K562 (cell line): ENCODE data around the gene EME1. TPM values are rescaled to one million over a fixed set of nuclear protein-coding genes. Genes with fewer than 3 reads are reported as not detected.

Experiments used
- ARID2 ChIP-seq: fragments of 450-650 bp; IDR thresholded peaks from 2 replicates; pipeline ENCODE4 v1.6.1; 2017; ENCODE audit warnings: antibody characterized with exemption, mild to moderate bottlenecking
- CUX1 ChIP-seq: fragments of 200-800 bp; sonication (Bioruptor generic); IDR thresholded peaks from 2 replicates; pipeline ENCODE4 v1.6.1; 2016; ENCODE audit warnings: missing genetic modification characterization, missing compliant biosample characterization
- GTF2E2 ChIP-seq: fragments of 200-800 bp; sonication (Bioruptor generic); IDR thresholded peaks from 2 replicates; pipeline ENCODE4 v1.6.1; 2016; ENCODE audit warnings: missing genetic modification characterization, missing compliant biosample characterization
- HCFC1 ChIP-seq: IDR thresholded peaks from 2 replicates; pipeline ENCODE4 v1.6.1; 2012; ENCODE audit warnings: low read depth, low read length, improper control_type of control experiment
- ID3 ChIP-seq, 2 experiments: fragments of 250-450 bp in 1 of 2; fragments of 450-650 bp in 1 of 2; sonication (Bioruptor Pico) in 1 of 2; IDR thresholded peaks; 2 replicates each; pipeline versions ENCODE4 v1.6.1 to v1.8.0; 2016 to 2021; ENCODE audit warnings: mild to moderate bottlenecking in 2 of 2, moderate library complexity in 2 of 2, missing compliant biosample characterization in 1 of 2, missing genetic modification characterization in 1 of 2
- POLR3A ChIP-seq: IDR thresholded peaks from 2 replicates; pipeline ENCODE4 v1.6.1; 2011; ENCODE audit warnings: borderline replicate concordance, mild to moderate bottlenecking, moderate library complexity; ENCODE audit not compliant: insufficient read length, insufficient read depth; ENCODE audit errors: extremely low read depth
- ZBTB17 ChIP-seq: fragments of 450-650 bp; formaldehyde crosslinking; IDR thresholded peaks from 2 replicates; pipeline ENCODE4 v1.4.0; 2020; ENCODE audit warnings: mild to moderate bottlenecking
- ZNF436 ChIP-seq: fragments of 250-450, 450-650 bp; sonication (Bioruptor Pico); formaldehyde crosslinking; IDR thresholded peaks from 2 replicates; pipeline ENCODE4 v1.7.0; 2020; ENCODE audit warnings: mild to moderate bottlenecking
- polyA plus RNA-seq, 8 experiments: library from polyadenylated mRNA; depleted of rRNA in 4 of 8; stranded (reverse) in 5 of 8; unstranded in 3 of 8; fragments of >200 nt; fragmentation: Nextera tagmentation in 2 of 8; fragmentation: Illumina TruSeq in 1 of 8; extraction: Ambion mirVana in 2 of 8; extraction: Trizol in 1 of 8; gene quantifications; 2 replicates each; pipeline versions ENCODE4 v1.2.1 to v1.2.3, GENCODE V29; 2011 to 2014; ENCODE audit warnings: inconsistent platforms in 1 of 8, missing spikeins in 1 of 8
- total RNA-seq, 7 experiments: library from RNA; depleted of rRNA in 6 of 7; stranded (reverse); fragments of >200 nt in 6 of 7; fragmentation: Illumina TruSeq in 2 of 7; extraction: Trizol in 2 of 7; gene quantifications; 2 replicates each; pipeline versions ENCODE4 v1.2.1 to v1.2.3, GENCODE V29; 2011 to 2021; ENCODE audit warnings: low replicate concordance in 1 of 7
- TF ChIP-seq, protein P1 (sequence below): fragments of 250-450 bp; sonication (Bioruptor Pico); IDR thresholded peaks from 2 replicates; pipeline ENCODE4 v1.5.0; 2020; ENCODE audit warnings: mild to moderate bottlenecking, borderline replicate concordance
- TF ChIP-seq, protein P2 (sequence below): sonication (generic); formaldehyde crosslinking; IDR thresholded peaks from 2 replicates; pipeline ENCODE4 v1.8.0; 2022; ENCODE audit warnings: mild to moderate bottlenecking, missing genetic modification reagents
- TF ChIP-seq, protein P3 (sequence below): sonication (generic); formaldehyde crosslinking; IDR thresholded peaks from 2 replicates; pipeline ENCODE4 v1.9.0; 2022; ENCODE audit warnings: mild to moderate bottlenecking, missing genetic modification reagents

EME1 gene
- total and polyA plus RNA-seq, 9 of the 15 experiments (the other 6 are each of a cell fraction or from before 2014, with no cell fraction given) = 14.6 to 44.1 (median 24.0) TPM

DNA sequence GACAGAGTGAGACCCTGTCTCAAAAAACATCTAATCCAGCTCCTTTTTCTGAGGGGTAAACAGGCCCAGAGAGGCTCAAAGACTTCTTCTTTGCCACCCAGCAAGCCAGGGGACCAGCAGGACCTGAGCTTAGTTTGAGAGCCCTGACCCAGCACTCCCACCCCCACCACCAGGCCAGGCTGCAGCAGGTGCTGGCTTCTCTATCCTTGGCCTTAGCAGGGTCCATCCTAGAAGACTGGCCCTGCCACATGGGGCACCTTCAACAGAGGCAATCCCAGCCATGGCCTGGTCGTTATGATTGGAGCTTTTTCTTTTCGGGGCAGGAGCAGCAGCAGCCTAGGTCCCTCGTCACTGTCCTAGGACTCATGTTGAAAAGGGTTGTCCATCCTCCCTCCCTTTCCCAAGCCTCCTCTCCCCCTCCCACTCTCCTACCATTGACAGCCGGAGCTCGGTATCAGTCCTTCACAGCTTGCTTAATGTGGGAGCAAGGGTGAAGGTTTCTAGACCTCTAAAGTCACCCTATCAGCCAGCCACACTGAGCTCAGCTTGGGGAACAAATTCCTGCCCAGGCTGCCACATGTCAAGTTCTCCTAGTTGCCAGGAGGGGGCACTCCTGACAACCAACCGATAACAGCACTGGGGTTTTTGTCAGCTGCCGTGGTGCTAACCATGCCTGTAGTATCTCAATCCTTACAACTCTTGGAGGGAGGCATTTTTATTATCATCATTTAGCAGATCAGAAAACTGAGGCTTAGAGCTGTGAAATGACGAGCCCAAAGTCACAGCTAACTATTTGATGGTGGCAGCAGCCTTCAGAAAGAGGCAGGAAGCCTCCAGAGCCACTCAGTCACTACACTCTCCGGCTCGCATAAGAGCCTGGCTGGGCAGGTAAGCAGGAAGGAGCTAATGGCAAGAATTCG is 11.2 kb upstream of the EME1 start (continued):
- TF ChIP-seq, protein P1, sequence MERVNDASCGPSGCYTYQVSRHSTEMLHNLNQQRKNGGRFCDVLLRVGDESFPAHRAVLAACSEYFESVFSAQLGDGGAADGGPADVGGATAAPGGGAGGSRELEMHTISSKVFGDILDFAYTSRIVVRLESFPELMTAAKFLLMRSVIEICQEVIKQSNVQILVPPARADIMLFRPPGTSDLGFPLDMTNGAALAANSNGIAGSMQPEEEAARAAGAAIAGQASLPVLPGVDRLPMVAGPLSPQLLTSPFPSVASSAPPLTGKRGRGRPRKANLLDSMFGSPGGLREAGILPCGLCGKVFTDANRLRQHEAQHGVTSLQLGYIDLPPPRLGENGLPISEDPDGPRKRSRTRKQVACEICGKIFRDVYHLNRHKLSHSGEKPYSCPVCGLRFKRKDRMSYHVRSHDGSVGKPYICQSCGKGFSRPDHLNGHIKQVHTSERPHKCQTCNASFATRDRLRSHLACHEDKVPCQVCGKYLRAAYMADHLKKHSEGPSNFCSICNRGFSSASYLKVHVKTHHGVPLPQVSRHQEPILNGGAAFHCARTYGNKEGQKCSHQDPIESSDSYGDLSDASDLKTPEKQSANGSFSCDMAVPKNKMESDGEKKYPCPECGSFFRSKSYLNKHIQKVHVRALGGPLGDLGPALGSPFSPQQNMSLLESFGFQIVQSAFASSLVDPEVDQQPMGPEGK (CRISPR knock-in tag) = no peak
- TF ChIP-seq ID3 (CRISPR knock-in tag; IDR thresholded peaks at IDR 0.05) (no peak), ID3 (tag; IDR thresholded peaks at IDR 0.05) (0 out of 2 replicates have a peak, but pooled peaks have one; percentile 26), GTF2E2 (no peak), POLR3A (no peak), CUX1 (CRISPR knock-in tag) (no peak), ZNF436 (CRISPR knock-in tag) (no peak), ARID2 (no peak), ZBTB17 (CRISPR knock-in tag) (no peak), HCFC1 (no peak)
- TF ChIP-seq, protein P2, sequence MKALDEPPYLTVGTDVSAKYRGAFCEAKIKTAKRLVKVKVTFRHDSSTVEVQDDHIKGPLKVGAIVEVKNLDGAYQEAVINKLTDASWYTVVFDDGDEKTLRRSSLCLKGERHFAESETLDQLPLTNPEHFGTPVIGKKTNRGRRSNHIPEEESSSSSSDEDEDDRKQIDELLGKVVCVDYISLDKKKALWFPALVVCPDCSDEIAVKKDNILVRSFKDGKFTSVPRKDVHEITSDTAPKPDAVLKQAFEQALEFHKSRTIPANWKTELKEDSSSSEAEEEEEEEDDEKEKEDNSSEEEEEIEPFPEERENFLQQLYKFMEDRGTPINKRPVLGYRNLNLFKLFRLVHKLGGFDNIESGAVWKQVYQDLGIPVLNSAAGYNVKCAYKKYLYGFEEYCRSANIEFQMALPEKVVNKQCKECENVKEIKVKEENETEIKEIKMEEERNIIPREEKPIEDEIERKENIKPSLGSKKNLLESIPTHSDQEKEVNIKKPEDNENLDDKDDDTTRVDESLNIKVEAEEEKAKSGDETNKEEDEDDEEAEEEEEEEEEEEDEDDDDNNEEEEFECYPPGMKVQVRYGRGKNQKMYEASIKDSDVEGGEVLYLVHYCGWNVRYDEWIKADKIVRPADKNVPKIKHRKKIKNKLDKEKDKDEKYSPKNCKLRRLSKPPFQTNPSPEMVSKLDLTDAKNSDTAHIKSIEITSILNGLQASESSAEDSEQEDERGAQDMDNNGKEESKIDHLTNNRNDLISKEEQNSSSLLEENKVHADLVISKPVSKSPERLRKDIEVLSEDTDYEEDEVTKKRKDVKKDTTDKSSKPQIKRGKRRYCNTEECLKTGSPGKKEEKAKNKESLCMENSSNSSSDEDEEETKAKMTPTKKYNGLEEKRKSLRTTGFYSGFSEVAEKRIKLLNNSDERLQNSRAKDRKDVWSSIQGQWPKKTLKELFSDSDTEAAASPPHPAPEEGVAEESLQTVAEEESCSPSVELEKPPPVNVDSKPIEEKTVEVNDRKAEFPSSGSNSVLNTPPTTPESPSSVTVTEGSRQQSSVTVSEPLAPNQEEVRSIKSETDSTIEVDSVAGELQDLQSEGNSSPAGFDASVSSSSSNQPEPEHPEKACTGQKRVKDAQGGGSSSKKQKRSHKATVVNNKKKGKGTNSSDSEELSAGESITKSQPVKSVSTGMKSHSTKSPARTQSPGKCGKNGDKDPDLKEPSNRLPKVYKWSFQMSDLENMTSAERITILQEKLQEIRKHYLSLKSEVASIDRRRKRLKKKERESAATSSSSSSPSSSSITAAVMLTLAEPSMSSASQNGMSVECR (CRISPR knock-in tag) = no peak
- TF ChIP-seq, protein P3, sequence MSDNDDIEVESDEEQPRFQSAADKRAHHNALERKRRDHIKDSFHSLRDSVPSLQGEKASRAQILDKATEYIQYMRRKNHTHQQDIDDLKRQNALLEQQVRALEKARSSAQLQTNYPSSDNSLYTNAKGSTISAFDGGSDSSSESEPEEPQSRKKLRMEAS (CRISPR knock-in tag) = peak; percentile 93
